ENCODE data around the gene SHANK1. TPM values are rescaled to one million over a fixed set of nuclear protein-coding genes. Genes with fewer than 3 reads are reported as not detected.

The SHANK1 gene
- total RNA-seq, 1 donor from 2014 or later: 14.5 TPM

Other genes starting within 250 kb of the SHANK1 start
- gene EMC10, start 243.3 kb downstream of the SHANK1 start, total RNA-seq: 56.3 TPM
- gene GARIN5A, start 243.0 kb downstream of the SHANK1 start, total RNA-seq: 0.98 TPM
- 6.1 TPM for gene JOSD2, start 208.6 kb downstream of the SHANK1 start, total RNA-seq
- 0.98 TPM for gene ASPDH, start 205.9 kb downstream of the SHANK1 start, total RNA-seq
- 67.4 TPM for gene LRRC4B, start 151.4 kb downstream of the SHANK1 start, total RNA-seq
- 22.9 TPM for gene SYT3, start 79.9 kb downstream of the SHANK1 start, total RNA-seq
- gene C19orf81, start 70.4 kb downstream of the SHANK1 start, total RNA-seq: not detected
- 2.0 TPM for gene CLEC11A, start 3.6 kb upstream of the SHANK1 start, total RNA-seq
- not detected for gene GPR32, start 50.7 kb upstream of the SHANK1 start, total RNA-seq
- gene ACP4, start 70.6 kb upstream of the SHANK1 start, total RNA-seq: not detected
- 0.25 TPM for gene KLK1, start 104.0 kb upstream of the SHANK1 start, total RNA-seq
- gene KLK15, start 113.8 kb upstream of the SHANK1 start, total RNA-seq: not detected
- gene KLK3, start 135.1 kb upstream of the SHANK1 start, total RNA-seq: not detected
- gene KLK2, start 153.6 kb upstream of the SHANK1 start, total RNA-seq: not detected
- not detected for gene KLK4, start 191.6 kb upstream of the SHANK1 start, total RNA-seq
- gene KLK5, start 233.2 kb upstream of the SHANK1 start, total RNA-seq: not detected
- 0.25 TPM for gene KLK6, start 249.8 kb upstream of the SHANK1 start, total RNA-seq